ENCODE data around the gene ORC3. TPM values are rescaled to one million over a fixed set of nuclear protein-coding genes. Genes with fewer than 3 reads are reported as not detected.

ORC3 gene
- total RNA-seq, 1 donor from 2014 or later: 27.7 TPM

GRCh38 chr6:87670707-87671106 lies 80.8 kb downstream of the ORC3 start:
- no peaks in the 10 kb centered on the region for H3K9me3 Mint-ChIP-seq
- peaks cover 69% of the 10 kb centered on the region for H3K36me3 Mint-ChIP-seq (ENCODE audit: low read depth)
- POLR2A ChIA-PET: no interaction called here
- H3K27me3 Mint-ChIP-seq: no peaks in the 10 kb centered on the region
- no peak for DNase-seq
- peak overlapping the region; percentile 8 for H3K27ac Mint-ChIP-seq
- CTCF ChIA-PET: no interaction called here
- H3K4me3 Mint-ChIP-seq: no peak overlapping the region
- no peak for TF ChIP-seq CTCF (IDR thresholded peaks at IDR 0.05)
- intact Hi-C loops (cut with micrococcal nuclease): no loop called here
- ATAC-seq (ENCODE audit: low read depth): no peak
- H3K4me1 Mint-ChIP-seq: peaks cover 13% of the 10 kb centered on the region

- Mint-ChIP-seq H3K36me3 (ENCODE audit: low read depth) (peaks cover 75% of the 10 kb centered on the region), H3K9me3 (no peaks in the 10 kb centered on the region), H3K27me3 (no peaks in the 10 kb centered on the region), H3K4me1 (peaks cover 13% of the 10 kb centered on the region), H3K27ac (no peak overlapping the region), H3K4me3 (no peak overlapping the region)
- intact Hi-C loops (cut with micrococcal nuclease): no loop called here
- no peak for TF ChIP-seq CTCF (IDR thresholded peaks at IDR 0.05)
- DNase-seq: no peak
- ChIA-PET POLR2A (interaction anchor here (0.5 kb wide), 1 partner anchor 20 kb away, joined by 4 read pairs; no protein-coding TSS in a partner anchor), CTCF (no interaction called here)
- ATAC-seq (ENCODE audit: low read depth): no peak
These were observed 81.7 kb downstream of the ORC3 start for GRCh38 chr6:87671555-87672029.

GRCh38 chr6:87672641-87673040 lies 82.7 kb downstream of the ORC3 start:
- Mint-ChIP-seq H3K4me1 (peaks cover 13% of the 10 kb centered on the region), H3K27me3 (no peaks in the 10 kb centered on the region), H3K36me3 (ENCODE audit: low read depth) (peaks cover 73% of the 10 kb centered on the region), H3K27ac (no peak overlapping the region), H3K4me3 (no peak overlapping the region), H3K9me3 (no peaks in the 10 kb centered on the region)
- ATAC-seq (ENCODE audit: low read depth) (no peak), DNase-seq (no peak)
- intact Hi-C loops (cut with micrococcal nuclease): no loop called here
- TF ChIP-seq CTCF (IDR thresholded peaks at IDR 0.05): no peak
- ChIA-PET CTCF (no interaction called here), POLR2A (interaction anchor here (0.7 kb wide), 2 partner anchors 12 to 29 kb away, joined by 3 to 6 read pairs; no protein-coding TSS in a partner anchor)

GRCh38 chr6:87673237-87673636 lies 83.3 kb downstream of the ORC3 start:
- CTCF ChIA-PET: no interaction called here
- POLR2A ChIA-PET: no interaction called here
- DNase-seq (no peak), ATAC-seq (ENCODE audit: low read depth) (no peak)
- Mint-ChIP-seq H3K27me3 (no peaks in the 10 kb centered on the region), H3K27ac (peak overlapping the region; percentile 7), H3K4me3 (no peak overlapping the region), H3K36me3 (ENCODE audit: low read depth) (peaks cover 75% of the 10 kb centered on the region), H3K4me1 (peaks cover 13% of the 10 kb centered on the region), H3K9me3 (no peaks in the 10 kb centered on the region)
- intact Hi-C loops (cut with micrococcal nuclease): no loop called here
- TF ChIP-seq CTCF (IDR thresholded peaks at IDR 0.05): no peak

- Mint-ChIP-seq H3K27me3 (no peaks in the 10 kb centered on the region), H3K27ac (no peak overlapping the region), H3K9me3 (no peaks in the 10 kb centered on the region), H3K36me3 (ENCODE audit: low read depth) (peaks cover 80% of the 10 kb centered on the region), H3K4me3 (no peak overlapping the region), H3K4me1 (peaks cover 8% of the 10 kb centered on the region)
- ATAC-seq (ENCODE audit: low read depth) (no peak), DNase-seq (no peak)
- no peak for TF ChIP-seq CTCF (IDR thresholded peaks at IDR 0.05)
- ChIA-PET CTCF (interaction anchor here (0.6 kb wide), 1 partner anchor 1179 kb away, joined by 3 read pairs; no protein-coding TSS in a partner anchor), POLR2A (interaction anchor here (0.6 kb wide), 1 partner anchor 40 kb away, joined by 4 read pairs; no protein-coding TSS in a partner anchor)
- intact Hi-C loops (cut with micrococcal nuclease): no loop called here
These were observed 84.4 kb downstream of the ORC3 start for GRCh38 chr6:87674290-87674689.
